DMS 273 treated with DMSO at 0.1 percent for 48 hours (cell line): Measurements from ENCODE around the gene DLG2.
"Not testable (repeated sequence)": the region's sequence is repeated elsewhere in the genome, so short reads cannot be mapped to it uniquely, and the experiment has no call there.

Source experiments
- DNase-seq: peaks from one replicate; lab custom pipeline; 2025; lab: John Stamatoyannopoulos, UW

The DLG2 gene

DNA sequence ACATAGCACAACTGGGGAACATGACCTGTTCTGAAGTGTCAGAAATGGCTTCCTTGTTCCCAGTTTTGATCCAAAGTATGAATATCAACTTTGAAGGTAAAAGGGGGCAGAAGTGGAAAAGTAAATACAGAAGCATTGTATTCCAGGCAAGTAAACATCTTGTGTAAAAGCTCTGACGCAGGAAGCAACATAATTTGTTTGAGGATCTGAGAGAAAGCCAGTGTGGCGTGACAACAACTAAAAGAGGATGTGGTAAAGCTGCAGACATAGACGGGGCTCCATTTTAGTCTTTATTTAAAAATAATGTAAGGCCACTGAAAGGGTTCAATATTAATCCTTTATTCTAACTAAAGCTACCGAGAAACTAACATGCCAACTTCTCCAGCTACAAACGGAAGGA is 310.2 kb downstream of the DLG2 start:
- DNase-seq, result no peak

DNA sequence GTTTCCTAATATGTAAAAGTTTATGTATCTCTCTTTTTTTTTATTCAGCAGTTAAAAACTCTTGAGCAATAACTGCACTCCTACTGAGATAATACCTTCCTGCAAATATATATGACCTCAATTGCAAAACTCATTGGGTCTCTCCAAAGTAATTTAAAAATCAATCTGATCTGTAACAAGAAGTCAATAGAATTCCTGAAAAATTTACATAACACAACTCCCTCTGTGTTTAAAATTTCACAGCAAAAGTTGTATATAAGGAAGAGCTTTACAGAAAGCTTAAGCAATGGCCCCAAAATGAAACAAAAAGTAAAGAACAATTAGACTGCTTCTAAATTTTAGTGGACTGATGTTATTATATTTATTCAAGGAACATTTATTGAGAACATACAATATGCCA is 313.4 kb downstream of the DLG2 start:
- DNase-seq, result no peak

DNA sequence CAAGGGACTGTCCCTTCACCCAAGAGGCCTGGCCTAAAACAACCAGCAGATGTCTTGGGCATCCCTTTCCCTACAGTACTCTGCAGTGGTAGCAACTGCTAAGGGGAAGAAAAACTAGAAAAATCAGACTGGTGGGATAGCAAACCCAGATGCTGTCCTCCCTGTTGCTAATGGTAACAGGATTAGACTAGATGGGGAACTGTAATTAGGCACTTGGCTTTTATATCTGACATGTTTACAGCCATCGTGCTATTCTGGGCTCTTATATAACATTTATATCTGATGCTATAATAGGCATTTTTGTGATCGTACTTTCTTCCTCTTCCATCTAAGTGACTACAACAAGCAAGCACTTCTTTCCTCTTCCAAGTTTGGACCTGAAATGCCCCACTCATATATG is 316.7 kb downstream of the DLG2 start:
- DNase-seq, result no peak

DNA sequence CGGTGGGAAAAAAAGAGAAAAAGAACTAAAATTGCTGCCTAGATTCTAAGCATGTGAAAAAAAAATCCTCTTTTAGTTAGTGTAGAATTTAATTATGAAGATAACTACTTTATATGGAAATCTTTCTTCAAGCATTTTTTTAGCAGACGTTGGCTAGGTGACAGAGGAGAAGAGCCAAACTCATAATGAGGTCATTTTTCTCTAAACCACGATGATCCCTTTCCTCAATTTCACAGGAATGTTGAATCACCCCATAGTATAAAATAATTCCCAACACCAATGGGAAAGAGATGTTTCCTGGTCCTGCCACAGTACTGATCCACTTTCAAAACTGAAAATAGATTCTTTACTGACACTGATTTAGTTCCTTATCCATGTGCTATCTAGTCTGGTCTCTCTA is 319.8 kb downstream of the DLG2 start:
- no peak for DNase-seq

DNA sequence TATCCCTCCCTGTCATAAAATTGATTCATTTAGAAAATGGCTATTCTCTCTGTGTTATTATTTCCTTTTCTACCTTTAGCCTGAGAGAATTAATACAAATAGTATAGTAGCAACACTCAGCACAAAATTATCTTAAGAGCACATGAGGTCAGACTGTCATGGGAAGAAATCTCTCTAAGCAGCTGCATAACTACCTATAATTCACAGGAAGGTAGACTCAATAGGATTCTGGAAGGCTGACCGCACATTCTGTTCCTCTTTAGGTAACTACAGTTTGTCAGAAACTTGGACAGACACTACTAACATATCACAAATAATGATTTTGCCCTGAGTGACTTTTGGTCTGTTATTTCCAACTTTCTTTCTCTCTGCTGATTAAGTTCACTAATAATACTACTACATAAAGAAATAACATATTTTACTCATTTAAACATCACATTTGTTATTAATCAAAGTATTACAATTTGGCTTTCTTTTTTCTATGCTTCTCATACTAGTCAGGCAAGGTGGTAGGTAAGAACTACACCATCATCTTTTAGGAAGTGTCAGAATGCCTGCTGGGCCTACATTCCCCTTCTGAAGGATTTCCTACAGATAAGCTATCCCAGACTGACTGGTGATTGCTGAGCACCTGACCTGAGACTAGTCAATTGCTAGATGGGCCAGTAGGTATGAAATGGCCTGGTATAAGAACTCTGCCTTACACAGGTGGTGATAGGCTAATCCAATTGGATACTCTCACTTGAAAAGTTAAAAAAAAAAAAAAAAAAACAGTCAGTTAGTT is 325.1 kb downstream of the DLG2 start:
- DNase-seq, result no peak

DNA sequence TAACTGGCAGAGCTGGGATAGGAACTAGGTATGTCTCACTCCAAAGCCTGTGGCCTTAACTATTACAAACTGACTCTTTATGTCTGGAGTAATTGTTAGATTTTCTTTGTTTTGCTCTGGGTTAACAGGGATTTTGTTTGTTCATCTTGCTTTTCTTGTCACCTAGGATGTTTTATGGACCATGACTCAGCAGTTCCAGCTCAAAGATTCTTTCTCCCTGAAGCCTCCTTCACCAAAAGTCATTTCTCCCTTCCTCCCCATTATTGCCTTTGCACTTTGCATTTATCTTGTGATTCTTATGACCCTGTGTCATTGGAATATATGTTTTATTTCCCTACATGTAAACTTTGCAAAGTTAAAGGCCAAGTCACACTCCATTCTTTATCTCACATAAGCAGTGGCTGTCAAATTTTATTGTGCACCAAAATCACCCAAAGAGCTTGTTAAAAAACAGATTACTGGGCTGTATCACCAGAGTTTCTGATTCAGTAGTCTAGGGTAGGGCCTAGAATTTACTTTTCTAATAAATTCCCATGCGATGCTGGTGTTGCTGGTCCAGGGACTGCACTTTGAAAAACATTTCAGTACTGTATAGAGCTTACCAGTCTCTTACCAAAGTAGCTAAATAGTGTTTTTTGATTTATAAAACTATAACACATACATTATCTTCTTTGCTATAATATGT is 327.7 kb downstream of the DLG2 start:
- DNase-seq, result no peak

DNA sequence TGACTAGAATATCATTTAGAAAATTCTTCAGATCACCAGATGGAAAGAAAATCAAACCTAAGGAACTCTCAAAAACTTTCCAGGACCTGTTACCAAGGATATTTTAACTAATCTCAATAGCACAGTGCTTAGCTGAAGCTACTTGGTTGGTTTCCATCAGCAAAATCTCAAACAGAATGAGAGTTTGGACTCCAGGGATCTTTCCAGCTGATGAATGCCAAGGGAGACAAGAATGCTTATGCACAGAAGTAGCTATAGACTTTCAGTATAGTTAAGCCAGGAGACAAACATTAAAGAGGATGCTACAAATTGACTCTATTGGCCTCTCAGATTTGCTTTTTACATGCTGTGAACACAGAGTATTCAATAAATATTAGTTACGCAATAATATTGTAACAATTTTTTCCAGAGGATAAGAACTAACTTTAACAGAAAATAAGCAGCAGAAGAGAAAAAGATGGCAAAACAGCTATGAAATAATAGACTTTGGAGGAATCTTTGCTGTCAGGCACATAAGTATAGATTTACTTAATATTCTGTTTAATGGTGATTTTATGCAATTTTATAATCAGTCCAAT is 331.4 kb downstream of the DLG2 start:
- DNase-seq, result no peak

DNA sequence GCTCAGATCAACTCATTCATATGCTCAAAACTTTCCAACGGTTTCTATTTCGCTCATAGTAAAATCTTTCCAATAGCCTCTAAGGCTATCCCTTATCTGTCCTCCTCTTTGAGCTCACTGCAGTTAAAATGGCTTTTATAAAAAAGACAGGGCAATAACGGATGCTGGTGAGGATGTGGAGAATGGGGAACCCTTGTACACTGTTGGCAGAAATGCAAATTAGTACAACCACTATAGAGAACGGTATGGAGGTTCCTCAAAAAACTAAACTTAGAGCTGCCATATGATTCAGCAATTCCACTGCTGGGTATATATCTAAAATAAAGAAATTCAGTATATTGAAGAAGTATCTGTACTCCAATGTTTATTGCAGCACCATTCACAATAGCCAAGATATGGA is 345.6 kb downstream of the DLG2 start:
- no peak for DNase-seq

DNA sequence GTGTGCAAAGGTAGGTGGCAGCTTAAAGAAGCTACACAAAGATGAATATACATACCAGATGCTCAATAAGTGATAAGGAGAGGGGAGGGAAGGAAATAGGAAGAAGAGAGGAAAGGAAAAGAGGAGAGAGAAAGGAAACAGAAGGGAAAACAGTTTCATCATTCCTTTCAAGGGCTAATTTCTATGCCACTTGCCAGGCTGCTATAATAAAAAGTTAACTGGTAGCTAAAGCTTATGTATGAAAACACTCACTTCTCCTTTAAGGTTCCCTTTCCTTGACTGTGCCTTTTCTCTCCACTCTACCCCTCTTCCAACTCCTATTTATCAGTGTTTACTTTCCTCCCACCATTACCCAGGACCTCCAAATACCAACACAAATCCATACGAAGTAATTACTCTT is 347.9 kb downstream of the DLG2 start:
- no peak for DNase-seq

DNA sequence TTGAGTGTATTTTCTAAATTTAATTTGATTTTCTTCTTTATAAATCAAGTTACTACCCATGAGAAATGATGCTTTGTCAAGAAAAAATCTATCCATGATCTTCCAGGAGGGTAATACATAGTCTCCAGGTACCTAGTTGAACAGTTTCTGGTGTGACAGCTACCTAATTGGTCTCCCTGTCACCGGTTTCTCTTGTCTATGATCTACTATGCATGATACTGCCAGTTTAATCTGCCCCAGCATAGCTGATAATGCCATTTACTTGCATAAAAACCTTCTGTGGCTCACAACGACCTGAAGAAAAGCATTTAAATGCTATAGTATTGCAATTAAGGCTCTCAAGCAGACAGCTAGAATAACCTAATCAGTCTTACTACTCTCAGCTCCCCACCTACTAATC is 349.5 kb downstream of the DLG2 start:
- no peak for DNase-seq

DNA sequence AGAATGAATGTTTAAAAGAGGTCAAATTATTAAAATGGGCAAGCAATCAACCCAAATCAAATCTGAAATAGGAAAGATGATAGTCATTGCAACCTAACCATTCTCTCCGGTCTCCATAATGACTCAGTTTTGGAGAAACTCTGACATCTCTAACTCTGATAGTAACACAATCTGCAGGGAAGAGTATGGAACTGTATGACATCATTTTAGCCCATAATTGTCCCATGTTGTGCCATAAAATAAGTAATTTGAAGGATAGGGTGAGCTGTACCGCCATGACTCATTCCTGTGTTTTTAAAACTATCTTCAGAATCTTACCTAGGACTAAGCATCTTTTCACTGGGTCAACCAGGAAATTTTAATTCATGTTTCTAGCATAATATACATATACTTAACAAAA is 350.8 kb downstream of the DLG2 start:
- no peak for DNase-seq

DNA sequence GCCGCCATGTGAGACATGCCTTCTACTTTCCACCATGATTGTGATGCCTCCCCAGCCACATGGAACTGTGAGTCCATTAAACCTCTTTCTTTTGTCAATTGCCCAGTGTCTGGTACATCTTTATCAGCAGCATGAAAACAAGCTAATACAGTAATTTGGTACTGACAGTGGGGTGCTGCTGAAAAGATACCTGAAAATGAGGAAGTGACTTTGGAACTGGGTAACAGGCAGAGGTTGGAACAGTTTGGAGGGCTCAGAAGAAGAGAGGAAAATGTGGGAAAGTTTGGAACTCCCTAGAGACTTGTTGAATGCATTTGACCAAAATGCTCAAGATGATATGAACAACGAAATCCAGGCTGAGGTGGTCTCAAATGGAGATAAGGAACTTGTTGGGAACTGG is 356.8 kb downstream of the DLG2 start:
- not testable (repeated sequence) for DNase-seq

DNA sequence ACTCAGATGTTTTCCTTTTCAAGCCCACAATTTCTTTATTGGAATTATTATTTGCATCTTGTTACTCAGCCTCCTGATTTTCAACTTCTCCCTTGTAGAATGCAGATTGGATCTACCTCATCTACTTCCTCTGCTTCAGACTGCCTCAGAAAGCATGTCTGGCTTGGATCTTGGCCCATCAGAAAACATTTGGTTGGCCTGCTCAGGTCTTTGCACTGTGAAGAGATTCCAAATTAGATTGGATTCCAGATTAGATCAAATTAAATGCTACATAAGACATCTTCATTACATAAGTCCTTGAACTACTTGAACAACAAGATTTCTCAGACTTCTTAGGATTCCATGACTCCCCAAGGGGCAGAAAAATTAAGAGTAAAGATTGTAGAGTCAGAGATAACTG is 358.0 kb downstream of the DLG2 start:
- DNase-seq, result no peak

DNA sequence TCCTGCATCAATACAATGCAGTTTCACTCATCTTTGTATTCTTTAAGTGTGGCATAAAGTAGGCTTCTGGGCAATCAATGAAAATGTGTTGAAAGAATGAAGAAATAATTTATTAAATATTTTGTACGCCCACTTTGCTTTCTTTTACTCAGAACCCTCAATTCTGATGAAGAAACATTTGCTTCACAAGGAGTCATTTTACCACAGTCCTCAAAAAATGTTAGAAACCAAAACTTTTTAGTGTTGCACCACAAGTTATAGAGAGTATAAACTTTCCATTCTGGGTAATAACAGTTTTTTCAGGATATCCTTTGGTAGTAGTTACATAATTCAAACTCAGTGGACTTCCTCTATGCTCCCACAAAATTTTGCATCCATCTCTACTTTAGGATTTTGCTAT is 360.5 kb downstream of the DLG2 start:
- DNase-seq, result no peak

DNA sequence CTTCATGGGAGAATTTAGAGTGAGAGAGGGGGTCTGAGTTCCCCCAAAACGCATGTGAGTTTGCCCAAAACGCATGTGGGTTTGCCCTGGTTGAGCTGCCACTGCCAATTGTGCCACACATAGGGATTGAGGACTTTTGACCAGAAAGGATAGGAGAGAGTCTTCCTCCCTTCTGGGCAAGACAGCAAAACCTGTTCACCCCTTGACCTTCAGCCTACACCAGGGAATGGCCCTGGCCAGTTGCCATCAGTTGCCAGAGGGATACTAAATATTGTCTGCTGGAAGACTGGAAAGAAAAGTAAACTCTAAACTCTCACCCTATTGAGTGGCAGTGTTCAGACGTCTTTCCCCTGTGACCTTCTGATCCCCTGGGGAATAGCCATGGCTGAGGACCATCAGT is 363.8 kb downstream of the DLG2 start:
- no peak for DNase-seq

DNA sequence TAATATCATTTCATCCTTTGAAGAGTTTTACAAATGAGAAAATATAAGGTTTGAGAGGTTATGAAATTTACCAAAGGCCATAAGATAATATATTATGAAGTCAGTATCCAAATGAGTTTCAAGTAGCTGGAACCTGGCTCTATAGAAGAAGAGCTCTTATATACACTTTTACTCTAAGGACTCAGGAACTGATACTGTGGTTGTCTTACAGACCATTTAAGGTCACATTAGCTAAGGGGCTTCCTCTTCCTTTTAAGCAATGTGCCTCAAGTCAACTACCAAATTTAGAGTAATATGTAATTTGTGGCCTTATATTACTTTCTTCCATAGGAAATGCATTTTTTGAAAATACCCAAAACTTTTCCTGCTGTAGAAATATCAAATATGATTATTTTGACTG is 369.3 kb downstream of the DLG2 start:
- DNase-seq, result no peak

DNA sequence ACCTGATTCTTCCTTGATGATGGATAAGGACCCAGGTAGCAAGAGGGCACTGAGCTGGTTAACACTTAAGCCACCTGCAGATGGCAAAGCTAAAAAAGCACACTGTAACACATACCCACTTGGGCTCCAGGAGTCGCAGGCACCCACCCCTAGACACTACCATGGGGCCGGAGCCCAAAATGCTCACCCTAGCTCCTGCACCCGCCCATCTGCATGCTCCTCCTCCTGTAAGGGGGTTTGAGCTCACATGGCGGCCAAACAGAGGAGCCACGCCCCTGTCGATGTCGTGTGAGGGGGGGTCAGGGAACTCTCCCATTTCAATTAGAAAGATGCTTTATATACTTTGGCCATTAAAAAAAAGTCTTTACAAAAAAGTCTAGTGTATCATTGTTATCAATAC is 370.7 kb downstream of the DLG2 start:
- DNase-seq, result no peak

DNA sequence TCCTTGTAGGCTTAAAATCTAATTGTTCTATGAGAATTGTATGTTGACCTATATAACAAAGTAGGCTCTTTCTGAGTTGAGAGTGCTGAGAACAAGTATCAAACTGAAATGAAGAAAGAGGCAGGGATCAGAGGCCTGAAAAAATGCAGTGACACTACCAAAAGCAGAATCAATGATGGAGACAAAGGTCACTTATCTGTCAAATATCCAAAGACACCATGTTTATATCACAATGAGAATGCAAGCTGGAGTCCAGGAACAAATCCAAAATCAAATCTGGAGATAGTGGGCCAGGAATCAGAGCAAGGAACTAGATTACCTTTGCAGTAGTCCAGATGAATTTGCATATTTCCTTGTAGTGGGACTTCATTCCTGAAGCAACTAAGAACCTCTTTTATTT is 377.7 kb downstream of the DLG2 start:
- no peak for DNase-seq

DNA sequence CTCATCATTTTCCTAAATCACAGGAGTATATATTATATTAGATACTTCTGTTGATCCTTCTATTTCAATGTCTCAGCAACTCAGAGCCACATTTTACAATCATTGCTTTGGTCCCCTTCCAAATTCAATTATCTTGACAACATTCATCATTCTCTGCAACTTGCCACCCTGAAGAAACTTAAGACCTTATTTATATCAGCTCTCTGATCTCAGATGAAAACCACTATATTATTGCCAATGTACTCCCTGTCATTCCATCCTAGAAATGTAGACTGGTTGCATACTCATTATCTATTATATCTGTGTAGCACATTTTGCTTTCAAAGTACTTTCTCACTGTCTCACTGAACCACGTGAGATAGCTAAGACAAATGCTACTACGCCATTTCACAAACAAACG is 379.3 kb downstream of the DLG2 start:
- DNase-seq, result no peak

DNA sequence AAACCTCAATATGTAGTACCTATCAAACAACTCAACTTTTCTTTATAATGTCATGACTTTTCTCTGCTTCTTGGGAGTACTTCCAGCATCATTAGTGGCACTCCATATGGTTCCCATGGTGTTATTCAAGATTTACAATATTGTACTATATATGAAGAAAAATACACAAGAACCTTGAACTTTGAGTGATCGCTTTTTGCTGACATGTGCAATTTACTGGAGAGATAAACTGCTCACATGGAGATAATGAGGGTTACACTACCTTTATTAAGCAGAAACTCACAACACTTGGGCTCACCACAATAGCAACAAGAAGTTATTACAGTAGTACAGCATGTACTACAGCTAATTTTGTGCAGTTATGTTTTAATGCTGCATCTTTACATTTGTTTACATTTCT is 388.2 kb downstream of the DLG2 start:
- DNase-seq, result no peak

DNA sequence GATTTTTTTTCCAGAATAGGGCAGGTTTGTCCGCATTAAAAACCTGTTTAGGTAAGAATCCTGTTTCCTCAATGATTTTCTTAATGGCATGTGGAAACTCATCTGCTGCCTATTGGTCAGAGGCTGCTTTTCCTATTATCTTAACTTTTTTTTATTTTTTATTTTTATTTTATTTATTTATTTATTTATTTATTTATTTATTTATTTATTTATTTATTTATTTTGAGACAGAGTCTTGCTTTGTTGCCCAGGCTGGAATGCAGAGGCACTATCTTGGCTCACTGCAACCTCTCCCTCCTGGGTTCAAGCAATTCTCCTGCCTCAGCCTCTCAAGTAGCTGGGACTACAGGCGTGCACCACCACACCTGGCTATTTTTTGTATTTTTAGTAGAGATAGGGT is 389.1 kb downstream of the DLG2 start:
- not testable (repeated sequence) for DNase-seq

DNA sequence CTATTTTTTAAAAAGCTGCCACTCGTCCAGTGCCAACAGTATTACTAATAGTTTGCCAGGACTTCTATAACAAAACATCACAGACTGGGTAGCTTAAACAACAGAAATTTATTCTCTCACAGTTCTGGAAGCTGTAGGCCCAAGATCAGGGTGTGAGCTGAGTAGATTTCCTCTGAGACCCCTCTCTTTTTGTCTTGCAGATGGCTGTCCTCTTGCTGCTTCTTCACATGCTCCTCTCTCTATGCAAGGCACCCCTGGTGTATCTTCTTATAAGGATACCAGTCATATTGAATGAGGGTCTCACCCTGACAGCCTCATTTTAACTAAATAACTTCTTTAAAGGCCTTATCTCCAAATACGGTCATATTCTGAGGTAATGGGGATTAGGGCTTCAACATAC is 390.9 kb downstream of the DLG2 start:
- no peak for DNase-seq

DNA sequence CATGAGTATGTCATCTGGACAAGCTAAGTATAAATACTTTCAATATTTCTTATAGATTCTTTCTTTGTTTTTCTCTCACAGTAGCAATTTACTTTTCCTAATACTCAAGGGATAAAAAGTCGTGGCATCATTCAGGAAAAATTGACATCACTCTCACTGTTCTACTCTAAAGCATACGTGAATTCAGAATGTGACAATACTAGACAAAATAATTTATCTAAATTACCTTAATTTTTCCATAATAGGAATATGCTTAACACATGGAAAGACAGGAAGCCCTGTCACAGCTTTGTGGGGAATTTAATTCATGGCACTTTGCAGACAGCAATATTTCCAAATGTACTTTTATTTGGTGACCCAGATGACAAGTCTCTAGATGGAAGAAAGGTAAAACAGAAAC is 394.6 kb downstream of the DLG2 start:
- DNase-seq, result no peak

DNA sequence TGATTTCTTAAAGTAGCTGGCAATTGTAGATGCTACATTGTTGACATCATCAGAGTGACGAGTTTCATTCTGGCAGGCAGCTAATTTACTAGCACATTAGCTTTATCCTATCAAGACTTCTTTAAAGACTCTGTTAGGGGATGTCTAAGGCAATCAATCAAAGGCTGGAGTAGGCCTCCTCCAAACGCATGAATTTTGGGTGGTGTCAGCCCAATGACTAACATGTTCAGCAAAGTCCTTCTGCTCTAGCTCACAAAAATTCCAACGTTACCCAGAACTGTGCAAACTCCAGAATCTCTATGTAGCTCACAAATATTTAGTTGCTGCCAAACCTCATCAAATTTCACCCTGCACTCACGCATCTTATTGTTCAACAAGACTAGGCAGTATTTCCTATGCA is 395.6 kb downstream of the DLG2 start:
- no peak for DNase-seq
